Calu3 (cell line): ENCODE data around the gene CLDN9. TPM values are rescaled to one million over a fixed set of nuclear protein-coding genes. Genes with fewer than 3 reads are reported as not detected.

Experiments used
- BruUV-seq: library from RNA; stranded (reverse); fragments of 400-500 nt; replicated peaks from 2 replicates; lab custom pipeline; 2021; lab: Mats Ljungman, UMichigan
- CTCF ChIA-PET: fragments of 300-600 bp; sonication (Branson Sonifier 250); formaldehyde crosslinking; loops from one replicate; lab custom pipeline; 2022; ENCODE audit warnings: antibody characterized with exemption; lab: Charles Lee
- DNase-seq: peaks from one replicate; pipeline ENCODE4 v3.0.0; 2022
- H3K27ac Mint-ChIP-seq: one replicate; pipeline ENCODE4 v1.8.0; 2022; ENCODE audit warnings: mixed read lengths; ENCODE audit not compliant: unreplicated experiment
- H3K27me3 Mint-ChIP-seq: one replicate; pipeline ENCODE4 v1.8.0; 2022; ENCODE audit warnings: mixed read lengths; ENCODE audit not compliant: unreplicated experiment
- H3K36me3 Mint-ChIP-seq: one replicate; pipeline ENCODE4 v1.8.0; 2022; ENCODE audit warnings: mild to moderate bottlenecking, moderate library complexity, mixed read lengths; ENCODE audit not compliant: insufficient read depth, unreplicated experiment
- H3K4me1 Mint-ChIP-seq: one replicate; pipeline ENCODE4 v1.8.0; 2022; ENCODE audit warnings: mild to moderate bottlenecking, low read depth, mixed read lengths; ENCODE audit not compliant: unreplicated experiment
- H3K4me3 Mint-ChIP-seq: one replicate; pipeline ENCODE4 v1.8.0; 2022; ENCODE audit warnings: mild to moderate bottlenecking, low read depth, moderate library complexity, mixed read lengths; ENCODE audit not compliant: unreplicated experiment
- H3K9me3 Mint-ChIP-seq: one replicate; pipeline ENCODE4 v1.8.0; 2022; ENCODE audit warnings: low read depth, mixed read lengths; ENCODE audit not compliant: unreplicated experiment
- intact Hi-C: fragments of 100-400 bp; cut with micrococcal nuclease; formaldehyde crosslinking; loops from one replicate; pipeline ENCODE4 v1.10.0; 2022; ENCODE audit not compliant: unreplicated experiment
- total RNA-seq: library from RNA; stranded (reverse); gene quantifications from 2 replicates; pipeline ENCODE4 v1.2.3, GENCODE V29; 2022
- TF ChIP-seq, protein P1 (sequence below): fragments of 200-600 bp; IDR thresholded peaks from one replicate; pipeline ENCODE4 v1.8.0; 2022; ENCODE audit warnings: antibody characterized with exemption; ENCODE audit not compliant: unreplicated experiment

The CLDN9 gene
- total RNA-seq, 1 experiment from 2014 or later: 13.5 TPM

- peak overlapping the region; percentile 91 for H3K27ac Mint-ChIP-seq
- BruUV-seq: TSS peak; percentile 28
- H3K27me3 Mint-ChIP-seq: no peaks in the 10 kb centered on the region
- DNase-seq: peak; percentile 76
- H3K9me3 Mint-ChIP-seq: no peaks in the 10 kb centered on the region
- H3K36me3 Mint-ChIP-seq: peaks cover 88% of the 10 kb centered on the region
- H3K4me1 Mint-ChIP-seq: peaks cover 42% of the 10 kb centered on the region
- CTCF ChIA-PET: interaction anchor here (1.2 to 7.7 kb wide), 4 partner anchors 17 to 54 kb away, joined by 4 to 126 read pairs (median 10); partner anchors contain the start of genes CLDN6, HCFC1R1, THOC6 and TNFRSF12A
- TF ChIP-seq, protein P1, sequence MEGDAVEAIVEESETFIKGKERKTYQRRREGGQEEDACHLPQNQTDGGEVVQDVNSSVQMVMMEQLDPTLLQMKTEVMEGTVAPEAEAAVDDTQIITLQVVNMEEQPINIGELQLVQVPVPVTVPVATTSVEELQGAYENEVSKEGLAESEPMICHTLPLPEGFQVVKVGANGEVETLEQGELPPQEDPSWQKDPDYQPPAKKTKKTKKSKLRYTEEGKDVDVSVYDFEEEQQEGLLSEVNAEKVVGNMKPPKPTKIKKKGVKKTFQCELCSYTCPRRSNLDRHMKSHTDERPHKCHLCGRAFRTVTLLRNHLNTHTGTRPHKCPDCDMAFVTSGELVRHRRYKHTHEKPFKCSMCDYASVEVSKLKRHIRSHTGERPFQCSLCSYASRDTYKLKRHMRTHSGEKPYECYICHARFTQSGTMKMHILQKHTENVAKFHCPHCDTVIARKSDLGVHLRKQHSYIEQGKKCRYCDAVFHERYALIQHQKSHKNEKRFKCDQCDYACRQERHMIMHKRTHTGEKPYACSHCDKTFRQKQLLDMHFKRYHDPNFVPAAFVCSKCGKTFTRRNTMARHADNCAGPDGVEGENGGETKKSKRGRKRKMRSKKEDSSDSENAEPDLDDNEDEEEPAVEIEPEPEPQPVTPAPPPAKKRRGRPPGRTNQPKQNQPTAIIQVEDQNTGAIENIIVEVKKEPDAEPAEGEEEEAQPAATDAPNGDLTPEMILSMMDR: no peak
- intact Hi-C loops: no loop called here
- peak overlapping the region; percentile 87 for H3K4me3 Mint-ChIP-seq
Measured at GRCh38 chr16:3004781-3005284, 7.9 kb upstream of the CLDN9 start.

DNA sequence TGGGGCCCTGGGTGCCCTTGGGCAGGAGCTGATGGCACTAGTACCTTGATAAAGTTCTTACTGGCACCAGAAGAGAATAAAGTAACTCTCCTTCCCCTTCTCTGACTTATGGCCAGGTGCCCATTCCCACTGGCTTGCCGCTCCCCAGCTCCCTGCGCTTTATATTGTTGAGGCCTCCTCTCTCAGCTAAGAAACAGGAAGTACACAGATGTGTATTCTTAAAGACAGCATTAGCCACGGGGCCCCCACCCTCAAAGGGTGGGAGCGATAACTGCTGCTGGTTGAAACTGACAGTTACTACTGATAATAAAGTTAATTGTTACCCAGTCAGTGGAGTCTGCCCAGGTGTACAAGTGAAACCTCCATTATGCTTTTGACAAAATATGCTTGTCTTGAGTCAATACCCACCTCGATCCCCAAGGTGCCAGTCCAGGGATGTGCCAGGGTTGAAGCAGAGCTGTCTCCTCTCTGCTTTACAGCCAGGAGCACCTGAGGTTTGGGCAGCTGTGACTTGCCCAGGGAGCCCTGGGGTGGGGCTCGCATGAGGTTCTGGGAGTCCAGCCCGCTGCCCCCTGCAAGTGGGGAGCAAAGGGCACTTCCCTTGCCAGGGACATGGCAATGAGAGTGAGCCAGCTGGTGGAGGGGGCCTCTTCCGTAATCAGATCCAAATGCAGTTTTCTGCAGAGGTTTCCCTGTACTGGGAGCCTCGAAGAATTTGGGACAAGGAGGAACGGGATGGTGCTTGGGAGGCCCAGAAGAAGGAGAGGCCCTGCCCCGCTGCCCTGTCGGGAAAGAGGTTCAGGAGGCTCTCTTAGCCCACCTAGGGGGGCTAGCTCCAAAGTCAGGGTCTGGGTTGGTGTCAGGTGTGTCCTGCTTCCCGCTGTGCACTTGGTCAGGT is 5.4 kb upstream of the CLDN9 start:
- Mint-ChIP-seq H3K27me3 (no peaks in the 10 kb centered on the region), H3K36me3 (peaks cover 92% of the 10 kb centered on the region), H3K27ac (peak overlapping the region; percentile 76), H3K4me3 (peak overlapping the region; percentile 87), H3K9me3 (no peaks in the 10 kb centered on the region), H3K4me1 (peaks cover 37% of the 10 kb centered on the region)
- CTCF ChIA-PET: interaction anchor here (1.0 to 7.7 kb wide), 3 partner anchors 13 to 24 kb away, joined by 5 to 126 read pairs (median 5); partner anchors contain the start of genes CLDN6, HCFC1R1, THOC6 and TNFRSF12A
- intact Hi-C loops: loop anchor here (1.0 kb wide), 1 partner anchor 13 kb away; the partner anchor contains the start of gene TNFRSF12A
- BruUV-seq: TSS peak; percentile 40
- TF ChIP-seq, protein P1: no peak
- DNase-seq: peak; percentile 52

GRCh38 chr16:3007957-3008689 is 4.6 kb upstream of the CLDN9 start:
- peak; percentile 30 for DNase-seq
- Mint-ChIP-seq H3K36me3 (peaks cover 92% of the 10 kb centered on the region), H3K4me3 (peak overlapping the region; percentile 87), H3K27ac (peak overlapping the region; percentile 76), H3K9me3 (no peaks in the 10 kb centered on the region), H3K4me1 (peaks cover 45% of the 10 kb centered on the region), H3K27me3 (no peaks in the 10 kb centered on the region)
- TF ChIP-seq, protein P1: no peak
- BruUV-seq: no TSS peak
- CTCF ChIA-PET: interaction anchor here (1.0 to 7.7 kb wide), 3 partner anchors 13 to 24 kb away, joined by 5 to 126 read pairs (median 5); partner anchors contain the start of genes CLDN6, HCFC1R1, THOC6 and TNFRSF12A
- intact Hi-C loops: loop anchor here (1.0 kb wide), 1 partner anchor 12 kb away; the partner anchor contains the start of gene TNFRSF12A

DNA sequence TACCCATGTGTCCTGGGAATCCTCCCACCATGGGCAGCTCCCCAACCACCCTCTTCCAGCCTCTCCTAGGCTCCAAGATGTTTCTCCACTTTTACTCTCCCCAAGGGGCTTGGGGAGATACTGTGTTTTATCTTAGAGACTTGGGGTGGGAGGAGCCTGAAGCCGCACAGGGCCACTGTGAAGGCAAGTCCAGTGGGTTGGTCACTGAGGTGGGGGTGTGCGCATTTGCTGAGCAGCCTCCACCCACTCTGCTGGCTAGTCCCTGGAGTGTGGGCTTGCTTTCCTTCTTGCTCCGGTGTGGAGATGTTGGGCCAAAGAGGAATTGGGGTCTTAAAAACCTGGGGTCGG is 4.1 kb upstream of the CLDN9 start:
- peak overlapping the region; percentile 76 for H3K27ac Mint-ChIP-seq
- intact Hi-C loops: no loop called here
- H3K4me1 Mint-ChIP-seq: peaks cover 51% of the 10 kb centered on the region
- H3K4me3 Mint-ChIP-seq: peak overlapping the region; percentile 87
- CTCF ChIA-PET: interaction anchor here (7.7 kb wide), 1 partner anchor 13 kb away, joined by 126 read pairs; the partner anchor contains the start of genes CLDN6, HCFC1R1, THOC6 and TNFRSF12A
- H3K9me3 Mint-ChIP-seq: no peaks in the 10 kb centered on the region
- BruUV-seq: no TSS peak
- no peak for DNase-seq
- H3K27me3 Mint-ChIP-seq: no peaks in the 10 kb centered on the region
- TF ChIP-seq, protein P1: no peak
- peaks cover 93% of the 10 kb centered on the region for H3K36me3 Mint-ChIP-seq
